ENCODE data around the gene CCNF. TPM values are rescaled to one million over a fixed set of nuclear protein-coding genes. Genes with fewer than 3 reads are reported as not detected.

The CCNF gene
- total RNA-seq, 4 donors from 2014 or later: 1.2 to 2.5 (median 1.8) TPM

- H3K9me3 ChIP-seq: no peaks in the 10 kb centered on the region
- TF ChIP-seq POLR2A (IDR thresholded peaks at IDR 0.05): no peak
- TF ChIP-seq, protein P1, sequence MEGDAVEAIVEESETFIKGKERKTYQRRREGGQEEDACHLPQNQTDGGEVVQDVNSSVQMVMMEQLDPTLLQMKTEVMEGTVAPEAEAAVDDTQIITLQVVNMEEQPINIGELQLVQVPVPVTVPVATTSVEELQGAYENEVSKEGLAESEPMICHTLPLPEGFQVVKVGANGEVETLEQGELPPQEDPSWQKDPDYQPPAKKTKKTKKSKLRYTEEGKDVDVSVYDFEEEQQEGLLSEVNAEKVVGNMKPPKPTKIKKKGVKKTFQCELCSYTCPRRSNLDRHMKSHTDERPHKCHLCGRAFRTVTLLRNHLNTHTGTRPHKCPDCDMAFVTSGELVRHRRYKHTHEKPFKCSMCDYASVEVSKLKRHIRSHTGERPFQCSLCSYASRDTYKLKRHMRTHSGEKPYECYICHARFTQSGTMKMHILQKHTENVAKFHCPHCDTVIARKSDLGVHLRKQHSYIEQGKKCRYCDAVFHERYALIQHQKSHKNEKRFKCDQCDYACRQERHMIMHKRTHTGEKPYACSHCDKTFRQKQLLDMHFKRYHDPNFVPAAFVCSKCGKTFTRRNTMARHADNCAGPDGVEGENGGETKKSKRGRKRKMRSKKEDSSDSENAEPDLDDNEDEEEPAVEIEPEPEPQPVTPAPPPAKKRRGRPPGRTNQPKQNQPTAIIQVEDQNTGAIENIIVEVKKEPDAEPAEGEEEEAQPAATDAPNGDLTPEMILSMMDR (IDR thresholded peaks at IDR 0.05): no peak
- no peaks in the 10 kb centered on the region for H3K36me3 ChIP-seq
- no peaks in the 10 kb centered on the region for H3K27me3 ChIP-seq
- H3K27ac ChIP-seq: no peak overlapping the region
- no peak for DNase-seq
- WGBS, 2 donors: 78 to 79% methylated on average over 14 of the region's 14 CpGs
- H3K4me1 ChIP-seq: peaks cover 11 to 12% of the 10 kb centered on the region in 2 donors
- intact Hi-C loops (cut with DNase I): no loop called here
- no peak overlapping the region for H3K4me3 ChIP-seq (replicated peaks in 1 of 3)
Measured at GRCh38 chr16:2507052-2507659, 77.9 kb downstream of the CCNF start.

GRCh38 chr16:2507665-2508064 is 78.4 kb downstream of the CCNF start:
- no peak for TF ChIP-seq POLR2A (IDR thresholded peaks at IDR 0.05)
- TF ChIP-seq, protein P1 (IDR thresholded peaks at IDR 0.05): no peak
- WGBS, 2 donors: 87 to 97% methylated on average over 11 of the region's 11 CpGs
- DNase-seq: no peak

More at GRCh38 chr16:2507665-2508064, 78.4 kb downstream of the CCNF start:
- Histone ChIP-seq H3K27ac (no peak overlapping the region), H3K4me3 (replicated peaks in 1 of 3) (no peak overlapping the region), H3K36me3 (no peaks in the 10 kb centered on the region), H3K27me3 (no peaks in the 10 kb centered on the region), H3K4me1 (peaks cover 9% of the 10 kb centered on the region in 2 donors), H3K9me3 (no peaks in the 10 kb centered on the region)
- intact Hi-C loops (cut with DNase I): no loop called here

Small RNAs within 50 kb of the gene (microRNA-seq; reads per million reads assigned to microRNA genes)
- gene MIR6767 (not detected), gene MIR6768 (not detected)

Small RNAs within 50 kb of the gene (small RNA-seq; reads per million reads assigned to genes)
- gene MIR6768: not detected

Other genes with a start within 250 kb of the CCNF start
- 1 to 10 TPM in 1 of 4 donors, under 1 TPM in 3; 0.13 to 1.2 (median 0.40) TPM for gene CASKIN1, start 232.8 kb upstream of the CCNF start, total RNA-seq
- gene MLST8, start 224.0 kb upstream of the CCNF start, total RNA-seq: 10 to 100 TPM; 61.0 to 95.6 (median 63.1) TPM
- gene BRICD5, start 218.6 kb upstream of the CCNF start, total RNA-seq: 10 to 100 TPM in 2 of 4 donors, 1 to 10 TPM in 2; 3.8 to 44.6 (median 12.0) TPM
- gene PGP, start 214.6 kb upstream of the CCNF start, total RNA-seq: 10 to 100 TPM; 13.4 to 44.0 (median 28.8) TPM
- gene E4F1, start 205.9 kb upstream of the CCNF start, total RNA-seq: 10 to 100 TPM; 35.3 to 55.7 (median 41.3) TPM
- gene DNASE1L2, start 193.0 kb upstream of the CCNF start, total RNA-seq: 1 to 10 TPM in 3 of 4 donors, under 1 TPM in 1; 0.88 to 4.5 (median 1.4) TPM
- gene ECI1, start 177.9 kb upstream of the CCNF start, total RNA-seq: 100 to 1,000 TPM; 104 to 208 (median 169) TPM
- 100 to 1,000 TPM; 127 to 158 (median 141) TPM for gene RNPS1, start 161.3 kb upstream of the CCNF start, total RNA-seq
- gene ABCA3, start 88.7 kb upstream of the CCNF start, total RNA-seq: 10 to 100 TPM; 36.5 to 66.7 (median 60.4) TPM
- gene TEDC2, start 30.7 kb downstream of the CCNF start, total RNA-seq: under 1 TPM in 2 of 4 donors, not detected in 2; 0.83 to 0.96 TPM
- gene NTN3, start 41.9 kb downstream of the CCNF start, total RNA-seq: under 1 TPM in 3 of 4 donors, not detected in 1; 0.13 to 0.63 (median 0.56) TPM
- gene TBC1D24, start 45.7 kb downstream of the CCNF start, total RNA-seq: 10 to 100 TPM; 15.9 to 32.3 (median 21.8) TPM
- gene ATP6V0C, start 84.5 kb downstream of the CCNF start, total RNA-seq: 10 to 100 TPM; 33.1 to 62.1 (median 36.3) TPM
- 10 to 100 TPM; 32.6 to 43.5 (median 37.9) TPM for gene AMDHD2, start 90.9 kb downstream of the CCNF start, total RNA-seq
- 1 to 10 TPM; 3.6 to 7.8 (median 3.6) TPM for gene CEMP1, start 102.0 kb downstream of the CCNF start, total RNA-seq
- gene PDPK1, start 108.6 kb downstream of the CCNF start, total RNA-seq: 10 to 100 TPM; 33.3 to 89.0 (median 39.5) TPM

All from thyroid gland (tissue), 4 donors.